IPS DF 4.7 (cell line): ENCODE data around the gene PM20D2.
"Not testable (repeated sequence)": the region's sequence is repeated elsewhere in the genome, so short reads cannot be mapped to it uniquely, and the experiment has no call there.

Source experiments
- DNase-seq: peaks from one replicate; pipeline ENCODE4 v3.0.0-alpha.2; 2013; ENCODE audit warnings: low spot score; ENCODE audit errors: extremely low read depth

PM20D2 gene

DNA sequence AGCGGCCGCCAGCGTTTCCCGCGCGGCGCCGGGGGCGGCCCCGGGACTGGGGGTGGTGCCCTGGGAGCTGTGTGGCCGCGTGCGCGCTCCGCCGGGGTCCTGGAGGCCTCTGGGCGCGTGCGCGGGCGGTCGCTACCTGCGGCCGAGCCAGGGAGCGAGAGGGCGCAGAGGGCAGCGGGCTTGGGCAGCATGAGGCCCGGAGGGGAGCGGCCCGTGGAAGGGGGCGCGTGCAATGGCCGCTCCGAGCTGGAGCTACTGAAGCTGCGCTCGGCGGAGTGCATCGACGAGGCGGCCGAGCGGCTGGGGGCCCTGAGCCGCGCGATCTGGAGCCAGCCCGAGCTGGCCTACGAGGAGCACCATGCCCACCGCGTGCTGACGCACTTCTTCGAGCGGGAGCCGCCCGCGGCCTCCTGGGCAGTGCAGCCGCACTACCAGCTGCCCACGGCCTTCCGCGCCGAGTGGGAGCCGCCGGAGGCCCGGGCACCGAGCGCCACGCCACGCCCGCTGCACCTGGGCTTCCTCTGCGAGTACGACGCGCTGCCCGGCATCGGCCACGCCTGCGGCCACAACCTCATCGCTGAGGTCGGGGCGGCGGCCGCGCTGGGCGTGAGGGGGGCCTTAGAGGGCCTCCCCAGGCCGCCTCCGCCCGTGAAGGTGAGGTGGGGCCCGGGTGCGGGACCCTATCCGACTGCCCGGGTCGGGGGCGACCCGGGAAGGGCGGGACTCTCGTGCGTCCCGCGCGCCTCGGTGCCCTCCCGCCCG, at the start of gene PM20D2:
Gene PM20D2 (plus strand): TSS at position 100 of the 762 bp plus-strand sequence. CDS start 90 bp downstream, at position 190.
- no peak for DNase-seq

- no peak for DNase-seq
These were observed 47.4 kb upstream of the PM20D2 start for GRCh38 chr6:89098461-89098860.

- no peak for DNase-seq
These were observed 45.7 kb upstream of the PM20D2 start for GRCh38 chr6:89100114-89100513.

- DNase-seq = no peak
These were observed 35.6 kb upstream of the PM20D2 start for GRCh38 chr6:89110284-89110683.

GRCh38 chr6:89111933-89112332, 33.9 kb upstream of the PM20D2 start:
- DNase-seq = no peak

DNA sequence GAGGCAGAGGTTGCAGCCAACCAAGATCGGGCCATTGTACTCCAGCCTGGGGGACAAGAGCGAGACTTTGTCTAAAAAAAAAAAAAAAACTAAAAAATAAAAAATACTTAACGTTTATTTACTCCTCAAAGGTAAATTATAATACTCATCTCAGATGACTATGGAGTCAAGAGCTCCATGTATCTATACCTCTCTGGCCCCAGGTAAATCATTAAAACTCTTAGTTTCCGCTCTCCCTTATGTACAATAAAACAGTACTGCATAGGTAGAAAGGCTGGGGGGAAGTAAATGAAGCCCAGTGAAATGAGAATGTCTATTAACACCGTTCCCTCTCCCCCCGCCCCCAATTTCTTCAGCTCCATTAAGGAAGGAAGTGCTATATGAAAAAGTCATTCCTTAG, 29.2 kb upstream of the PM20D2 start:
- no peak for DNase-seq

GRCh38 chr6:89117211-89118108, 28.4 kb upstream of the PM20D2 start, which contains the start of gene SRSF12:
Gene SRSF12, minus strand, starts transcription at chr6:89118071. Its CDS starts 184 bp downstream, at chr6:89117887.
- DNase-seq = no peak

DNA sequence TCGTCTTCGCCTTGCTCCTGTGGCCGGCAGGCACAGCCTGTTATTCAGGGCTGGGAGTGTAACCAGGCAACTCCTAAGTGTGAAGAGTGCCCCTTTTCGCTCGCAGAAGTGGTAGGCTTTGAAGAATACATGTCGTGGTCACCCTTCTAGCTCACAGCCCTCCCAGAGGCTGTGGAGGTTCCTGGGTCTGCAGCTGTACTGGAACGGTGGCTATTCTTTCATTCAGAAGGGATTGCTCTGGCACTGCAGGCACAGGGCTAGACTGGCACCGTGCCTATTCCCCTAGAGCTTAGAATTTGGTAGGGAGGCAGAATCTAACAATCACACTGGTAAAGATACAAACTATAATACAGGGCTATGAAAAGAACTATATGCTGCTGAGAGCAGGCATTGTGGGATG, 26.9 kb upstream of the PM20D2 start:
- no peak for DNase-seq

DNA sequence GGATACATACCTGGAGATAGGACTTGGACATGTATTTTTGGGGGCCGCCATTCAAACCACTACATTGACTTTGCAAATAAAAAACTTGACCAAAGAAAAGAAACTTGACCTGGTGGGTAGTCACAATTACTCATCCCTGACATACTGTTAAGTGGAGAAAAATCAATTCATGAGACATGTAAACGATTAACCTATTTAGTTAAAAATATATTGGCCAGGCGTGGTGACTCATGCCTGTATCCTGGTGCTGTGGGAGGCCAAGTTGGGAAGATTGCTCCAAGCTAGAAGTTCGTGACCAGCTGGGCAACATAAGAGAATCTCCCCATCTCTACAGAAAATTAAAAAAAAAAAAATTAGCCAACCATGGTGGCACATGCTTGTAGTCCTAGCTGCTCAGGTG, 25.5 kb upstream of the PM20D2 start:
- no peak for DNase-seq

GRCh38 chr6:89121934-89122333, 23.9 kb upstream of the PM20D2 start:
- DNase-seq = no peak

DNA sequence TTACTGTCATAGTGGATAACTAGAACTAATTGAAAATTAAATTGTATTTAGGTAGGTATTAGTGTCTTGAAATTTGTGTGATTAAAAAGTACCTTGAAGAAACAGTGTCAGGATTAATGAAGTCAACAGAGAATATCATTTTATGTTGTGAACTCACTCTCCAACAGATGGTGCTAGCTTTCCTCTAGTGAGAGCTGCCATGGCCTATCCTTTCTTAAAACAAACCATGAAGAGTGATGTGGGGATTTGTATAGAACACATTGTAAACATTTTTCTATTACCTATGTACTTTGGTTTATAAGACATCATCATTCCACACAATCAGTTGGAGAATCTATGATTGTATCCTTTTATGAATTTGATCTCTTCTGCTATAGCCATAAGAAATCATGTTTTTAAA, 23.2 kb upstream of the PM20D2 start:
- no peak for DNase-seq

DNA sequence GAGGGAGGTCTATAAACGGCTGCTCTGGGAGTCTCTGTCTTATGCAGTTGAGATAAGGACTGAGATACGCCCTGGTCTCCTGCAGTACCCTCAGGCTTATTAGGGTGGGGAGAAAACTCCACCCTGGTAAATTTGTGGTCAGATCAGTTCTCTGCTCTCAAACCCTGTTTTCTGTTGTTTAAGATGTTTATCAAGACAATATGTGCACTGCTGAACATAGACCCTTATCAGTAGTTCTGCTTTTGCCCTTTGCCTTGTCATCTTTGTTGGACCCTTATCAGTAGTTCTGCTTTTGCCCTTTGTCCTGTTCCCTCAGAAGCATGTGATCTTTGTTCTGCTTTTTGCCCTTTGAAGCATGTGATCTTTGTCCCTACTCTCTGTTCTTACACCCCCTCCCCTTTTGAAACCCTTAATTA, 17.6 kb upstream of the PM20D2 start:
- DNase-seq = not testable (repeated sequence)

GRCh38 chr6:89131599-89131998, 14.3 kb upstream of the PM20D2 start:
- DNase-seq = no peak

DNA sequence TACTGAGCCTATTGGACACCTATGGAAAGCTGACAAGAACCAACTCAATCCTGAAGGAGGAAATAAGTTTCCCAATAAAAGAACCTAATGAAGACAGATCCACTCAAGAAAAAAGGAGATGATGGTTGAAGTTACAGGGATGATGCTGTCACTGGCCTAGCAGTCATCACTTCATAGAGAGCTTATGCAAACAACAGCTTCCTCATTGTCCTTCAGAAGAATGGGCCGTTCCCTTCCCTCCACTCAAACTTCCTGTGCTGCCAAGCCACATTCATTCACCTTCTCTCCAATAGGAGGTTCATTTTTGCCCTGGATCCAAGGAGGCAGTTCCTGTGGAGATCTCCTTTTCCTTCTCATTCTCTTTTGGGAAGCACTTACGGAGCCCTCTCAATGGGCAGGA, 13.8 kb upstream of the PM20D2 start:
- no peak for DNase-seq

GRCh38 chr6:89133981-89134380, 11.9 kb upstream of the PM20D2 start:
- DNase-seq = no peak

DNA sequence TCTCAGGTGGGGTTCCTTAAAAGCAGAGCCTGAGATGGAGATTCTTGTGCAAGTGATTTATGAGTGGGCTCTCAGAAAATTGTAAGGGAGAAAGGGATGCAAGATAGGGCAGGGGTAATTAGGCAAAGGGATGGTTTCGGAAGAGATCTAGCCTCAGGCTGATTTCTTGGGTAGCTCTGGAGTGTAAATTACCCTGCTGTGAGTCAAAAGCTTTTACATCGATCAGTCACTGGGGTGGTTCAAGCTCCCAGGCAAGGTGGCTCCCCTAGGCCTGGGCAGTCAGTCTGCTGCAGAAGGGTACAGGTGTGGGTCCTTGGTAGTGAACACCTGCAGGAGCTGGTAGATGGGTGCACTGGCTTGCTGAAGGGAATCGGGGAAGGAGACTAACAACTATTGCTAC, 11.1 kb upstream of the PM20D2 start:
- no peak for DNase-seq

- no peak for DNase-seq
These were observed 7.7 kb upstream of the PM20D2 start for GRCh38 chr6:89138173-89138572.

GRCh38 chr6:89139509-89140346, 6.1 kb upstream of the PM20D2 start:
- no peak for DNase-seq

- DNase-seq = no peak
These were observed 5.3 kb upstream of the PM20D2 start for GRCh38 chr6:89140347-89141156.

DNA sequence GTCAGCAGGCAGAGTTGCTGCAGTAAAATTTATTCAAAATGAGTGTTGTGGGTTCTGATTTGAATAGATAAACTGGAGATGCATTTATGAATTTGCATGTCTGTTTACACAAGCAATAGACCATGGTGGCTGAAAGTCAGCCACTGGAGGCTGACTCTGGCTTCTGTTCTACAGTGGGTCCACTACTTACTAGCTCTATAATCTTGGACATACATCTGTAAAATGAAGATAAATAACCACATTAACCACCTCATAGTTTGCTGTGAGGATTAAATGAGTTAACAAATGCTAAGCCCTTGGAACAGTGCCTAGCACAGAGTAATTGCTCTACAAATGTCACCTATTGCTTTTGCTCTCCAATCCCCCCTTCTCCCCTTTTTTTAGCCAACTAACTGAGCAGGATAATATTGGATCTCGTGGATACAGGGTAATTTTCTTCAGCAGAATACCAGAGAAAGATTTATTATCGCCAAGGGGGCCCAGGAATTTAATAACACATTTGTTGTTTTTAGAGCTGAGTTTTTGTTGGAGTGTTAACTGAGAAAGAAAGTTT, 1.4 kb upstream of the PM20D2 start:
- no peak for DNase-seq
